ENCODE results near the gene SPAG16.

- TF ChIP-seq POLR2A (IDR thresholded peaks at IDR 0.05) (no peak), CTCF (IDR thresholded peaks at IDR 0.05 in 4 of 5, conservative IDR thresholded peaks at IDR 0.05 in 1 of 5) (no peak)
Observed at GRCh38 chr2:213451542-213452239, 167.4 kb downstream of the SPAG16 start.
